ENCODE results near the gene ADARB1.

Gene ADARB1

GRCh38 chr21:45115141-45115540, 40.8 kb downstream of the ADARB1 start:
- no peak for DNase-seq (ENCODE audit: extremely low spot score)
- ChIA-PET CTCF (interaction anchor here (1.8 to 11.3 kb wide), 5 partner anchors 8 to 165 kb away, joined by 7 to 131 read pairs (median 20); no protein-coding TSS in a partner anchor), POLR2A (interaction anchor here (0.7 kb wide), 1 partner anchor 39 kb away, joined by 3 read pairs; no protein-coding TSS in a partner anchor)
- TF ChIP-seq CTCF (IDR thresholded peaks at IDR 0.05; ENCODE audit: control extremely low read depth, extremely low read depth, low read depth, missing control alignments): no peak

- CTCF ChIA-PET: interaction anchor here (2.5 to 11.3 kb wide), 4 partner anchors 12 to 166 kb away, joined by 11 to 131 read pairs (median 40); no protein-coding TSS in a partner anchor
- POLR2A ChIA-PET: no interaction called here
- TF ChIP-seq CTCF (IDR thresholded peaks at IDR 0.05; ENCODE audit: control extremely low read depth, extremely low read depth, low read depth, missing control alignments): no peak
- no peak for DNase-seq (ENCODE audit: extremely low spot score)
These were observed 41.7 kb downstream of the ADARB1 start for GRCh38 chr21:45116066-45116465.

- CTCF ChIA-PET: interaction anchor here (0.6 to 11.3 kb wide), 7 partner anchors 10 to 168 kb away, joined by 3 to 131 read pairs (median 7); no protein-coding TSS in a partner anchor
- DNase-seq (ENCODE audit: extremely low spot score): no peak
- POLR2A ChIA-PET: no interaction called here
- TF ChIP-seq CTCF (IDR thresholded peaks at IDR 0.05; ENCODE audit: control extremely low read depth, extremely low read depth, low read depth, missing control alignments): no peak
These were observed 42.9 kb downstream of the ADARB1 start for GRCh38 chr21:45117314-45117713.

- TF ChIP-seq CTCF (IDR thresholded peaks at IDR 0.05; ENCODE audit: control extremely low read depth, extremely low read depth, low read depth, missing control alignments): no peak
These were observed 43.7 kb downstream of the ADARB1 start for GRCh38 chr21:45118099-45118498.

GRCh38 chr21:45119812-45120211, 45.4 kb downstream of the ADARB1 start:
- ChIA-PET POLR2A (no interaction called here), CTCF (interaction anchor here (1.1 to 11.3 kb wide), 4 partner anchors 8 to 21 kb away, joined by 3 to 131 read pairs (median 6); no protein-coding TSS in a partner anchor)
- TF ChIP-seq CTCF (IDR thresholded peaks at IDR 0.05; ENCODE audit: control extremely low read depth, extremely low read depth, low read depth, missing control alignments): no peak
- no peak for DNase-seq (ENCODE audit: extremely low spot score)

More at GRCh38 chr21:45118099-45118498, 43.7 kb downstream of the ADARB1 start:
- POLR2A ChIA-PET: no interaction called here
- CTCF ChIA-PET: interaction anchor here (1.3 to 11.3 kb wide), 5 partner anchors 10 to 168 kb away, joined by 3 to 131 read pairs (median 11); no protein-coding TSS in a partner anchor
- DNase-seq (ENCODE audit: extremely low spot score): no peak

GRCh38 chr21:45120975-45121374, 46.6 kb downstream of the ADARB1 start:
- ChIA-PET CTCF (interaction anchor here (1.1 to 11.3 kb wide), 5 partner anchors 10 to 177 kb away, joined by 3 to 131 read pairs (median 3); no protein-coding TSS in a partner anchor), POLR2A (no interaction called here)
- no peak for DNase-seq (ENCODE audit: extremely low spot score)
- no peak for TF ChIP-seq CTCF (IDR thresholded peaks at IDR 0.05; ENCODE audit: control extremely low read depth, extremely low read depth, low read depth, missing control alignments)

Measured in GM10248 (cell line).